Measurements from ENCODE around the gene ANKRD7. TPM values are rescaled to one million over a fixed set of nuclear protein-coding genes. Genes with fewer than 3 reads are reported as not detected.

The ANKRD7 gene
- polyA plus RNA-seq, 3 donors, result not detected

- Mint-ChIP-seq H3K27me3 (ENCODE audit: low read depth in 3 of 3) (peaks cover 4 to 23% (median 19%) of the 10 kb centered on the region in 3 donors), H3K9me3 (peaks cover 0 to 7% (median 0%) of the 10 kb centered on the region in 7 donors), H3K27ac (no peak overlapping the region), H3K4me1 (peaks cover 9% of the 10 kb centered on the region), H3K4me3 (no peak overlapping the region), H3K36me3 (peaks cover 0 to 2% of the 10 kb centered on the region in 2 donors)
- no peak overlapping the region for H3K4me2 ChIP-seq (replicated peaks; ENCODE audit: extremely low read depth, low read length, poor library complexity, severe bottlenecking)
- H2AFZ ChIP-seq (ENCODE audit: insufficient read depth, low read depth, low read length, poor library complexity, severe bottlenecking), result no peak overlapping the region
- no peaks in the 10 kb centered on the region for H3K9me3 ChIP-seq (replicated peaks in 1 of 2; ENCODE audit: control insufficient read depth in 1 of 2, insufficient read depth in 1 of 2, low read length in 2 of 2)
- intact Hi-C loops (cut with micrococcal nuclease), result no loop called here
- no peak for TF ChIP-seq CTCF (IDR thresholded peaks at IDR 0.05)
- peaks cover 5 to 10% of the 10 kb centered on the region in 2 donors for H3K4me1 ChIP-seq (ENCODE audit: control insufficient read depth in 1 of 2, insufficient read depth in 2 of 2, low read length in 2 of 2)
- H3K36me3 ChIP-seq (replicated peaks in 1 of 2; ENCODE audit: control insufficient read depth in 1 of 2, insufficient read depth in 2 of 2, low read length in 2 of 2), result no peaks in the 10 kb centered on the region
- WGBS (ENCODE audit: insufficient coverage), result no CpG with 5 or more reads among the region's 2 CpGs
- H3K79me2 ChIP-seq (ENCODE audit: insufficient read depth, low read length), result peaks cover 6% of the 10 kb centered on the region
- peaks cover 0 to 5% of the 10 kb centered on the region in 2 donors for H3K27me3 ChIP-seq (ENCODE audit: control insufficient read depth in 2 of 2, insufficient read depth in 2 of 2, low read length in 2 of 2)
- no peak overlapping the region for H3K4me3 ChIP-seq (replicated peaks in 1 of 3; ENCODE audit: low read depth in 2 of 3, low read length in 3 of 3)
- no peak overlapping the region for H3K9ac ChIP-seq (ENCODE audit: insufficient read depth, low read length, poor library complexity, severe bottlenecking)
- no peak overlapping the region for H3K27ac ChIP-seq (ENCODE audit: low read depth in 1 of 2, low read length in 2 of 2)
- no peak for DNase-seq
- no peaks in the 10 kb centered on the region for H4K20me1 ChIP-seq (ENCODE audit: insufficient read depth, low read length)
Observed at GRCh38 chr7:118179191-118179590, 45.3 kb upstream of the ANKRD7 start.

GRCh38 chr7:118182593-118183427 lies 41.7 kb upstream of the ANKRD7 start:
- no peak for TF ChIP-seq CTCF (IDR thresholded peaks at IDR 0.05)
- no peak for DNase-seq
- H3K9me3 ChIP-seq (replicated peaks in 1 of 2; ENCODE audit: control insufficient read depth in 1 of 2, insufficient read depth in 1 of 2, low read length in 2 of 2), result no peaks in the 10 kb centered on the region
- peak overlapping the region; percentile 91 for H3K4me2 ChIP-seq (replicated peaks; ENCODE audit: extremely low read depth, low read length, poor library complexity, severe bottlenecking)
- no peaks in the 10 kb centered on the region for H4K20me1 ChIP-seq (ENCODE audit: insufficient read depth, low read length)
- 52% methylated on average over 6 of the region's 13 CpGs for WGBS (ENCODE audit: insufficient coverage)
- peak overlapping the region; percentile 74 to 96 for H3K27ac ChIP-seq (ENCODE audit: low read depth in 1 of 2, low read length in 2 of 2)
- no peaks in the 10 kb centered on the region for H3K27me3 ChIP-seq (ENCODE audit: control insufficient read depth in 2 of 2, insufficient read depth in 2 of 2, low read length in 2 of 2)
- H2AFZ ChIP-seq (ENCODE audit: insufficient read depth, low read depth, low read length, poor library complexity, severe bottlenecking), result peak overlapping the region; percentile 83
- Mint-ChIP-seq H3K27me3 (ENCODE audit: low read depth in 3 of 3) (peaks cover 4 to 13% (median 12%) of the 10 kb centered on the region in 3 donors), H3K9me3 (peaks cover 0 to 7% (median 0%) of the 10 kb centered on the region in 7 donors), H3K4me1 (peaks cover 33% of the 10 kb centered on the region), H3K4me3 (peak overlapping the region; percentile 91 to 99), H3K36me3 (peaks cover 6 to 15% of the 10 kb centered on the region in 2 donors), H3K27ac (peak overlapping the region; percentile 98 to 100 (median 99))
- peak overlapping the region; percentile 84 for H3K9ac ChIP-seq (ENCODE audit: insufficient read depth, low read length, poor library complexity, severe bottlenecking)
- peak overlapping the region; percentile 64 to 99 (median 83) for H3K4me3 ChIP-seq (replicated peaks in 1 of 3; ENCODE audit: low read depth in 2 of 3, low read length in 3 of 3)
- intact Hi-C loops (cut with micrococcal nuclease), result no loop called here
- peaks cover 15 to 33% of the 10 kb centered on the region in 2 donors for H3K4me1 ChIP-seq (ENCODE audit: control insufficient read depth in 1 of 2, insufficient read depth in 2 of 2, low read length in 2 of 2)
- peaks cover 7 to 8% of the 10 kb centered on the region in 2 donors for H3K36me3 ChIP-seq (replicated peaks in 1 of 2; ENCODE audit: control insufficient read depth in 1 of 2, insufficient read depth in 2 of 2, low read length in 2 of 2)
- peaks cover 41% of the 10 kb centered on the region for H3K79me2 ChIP-seq (ENCODE audit: insufficient read depth, low read length)

All from CD14-positive monocyte (primary cell).